T-helper 1 cell treated with Interleukin-12 subunit alpha and Interleukin-12 subunit beta and Interleukin-4 antibody, amounts not matched to agents 30 ng/mL and 1 ng/mL, for 36 hours (primary cell): ENCODE measurements around the gene UPK3BL1. TPM values are rescaled to one million over a fixed set of nuclear protein-coding genes. Genes with fewer than 3 reads are reported as not detected.
"Not testable (repeated sequence)": the region's sequence is repeated elsewhere in the genome, so short reads cannot be mapped to it uniquely, and the experiment has no call there.

Source experiments
- intact Hi-C: fragments of 100-400 bp; cut with micrococcal nuclease; formaldehyde crosslinking; loops from one replicate; pipeline ENCODE4 v1.15.1; 2024
- total RNA-seq: library from RNA; stranded (reverse); gene quantifications from 2 replicates; pipeline ENCODE4 v1.2.3, GENCODE V29; 2022

UPK3BL1 gene
- total RNA-seq: 16.0 and 19.1 TPM in 2 replicates

DNA sequence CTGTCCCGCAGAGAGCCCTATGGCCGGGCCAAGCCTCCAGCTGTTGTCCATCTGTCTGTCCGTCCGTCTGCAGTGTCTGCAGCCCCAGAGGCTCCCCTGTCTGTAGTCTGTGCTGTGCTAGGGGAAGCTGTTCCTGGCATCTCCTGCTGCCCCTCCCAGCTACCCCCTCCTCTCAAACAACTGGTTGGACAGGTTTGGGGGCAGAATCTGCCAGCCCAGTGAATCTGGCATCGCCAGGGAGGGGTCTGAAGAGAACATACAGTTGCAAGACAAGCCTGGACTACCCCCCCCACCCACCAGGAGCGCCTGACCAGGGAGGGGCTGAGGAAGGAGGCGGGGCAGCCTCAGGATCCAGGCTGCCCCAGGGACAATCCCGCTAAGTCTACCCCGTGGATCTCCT is at the start of gene UPK3BL1:
Gene UPK3BL1 (minus strand): TSS at position 101 of the 400 bp plus-strand sequence. CDS start 50 bp downstream, at position 51.
- intact Hi-C loops: not testable (repeated sequence)

GRCh38 chr7:102690602-102691001 is 48.0 kb upstream of the UPK3BL1 start:
- intact Hi-C loops: not testable (repeated sequence)

GRCh38 chr7:102689436-102690282 is 47.1 kb upstream of the UPK3BL1 start:
- intact Hi-C loops: not testable (repeated sequence)

DNA sequence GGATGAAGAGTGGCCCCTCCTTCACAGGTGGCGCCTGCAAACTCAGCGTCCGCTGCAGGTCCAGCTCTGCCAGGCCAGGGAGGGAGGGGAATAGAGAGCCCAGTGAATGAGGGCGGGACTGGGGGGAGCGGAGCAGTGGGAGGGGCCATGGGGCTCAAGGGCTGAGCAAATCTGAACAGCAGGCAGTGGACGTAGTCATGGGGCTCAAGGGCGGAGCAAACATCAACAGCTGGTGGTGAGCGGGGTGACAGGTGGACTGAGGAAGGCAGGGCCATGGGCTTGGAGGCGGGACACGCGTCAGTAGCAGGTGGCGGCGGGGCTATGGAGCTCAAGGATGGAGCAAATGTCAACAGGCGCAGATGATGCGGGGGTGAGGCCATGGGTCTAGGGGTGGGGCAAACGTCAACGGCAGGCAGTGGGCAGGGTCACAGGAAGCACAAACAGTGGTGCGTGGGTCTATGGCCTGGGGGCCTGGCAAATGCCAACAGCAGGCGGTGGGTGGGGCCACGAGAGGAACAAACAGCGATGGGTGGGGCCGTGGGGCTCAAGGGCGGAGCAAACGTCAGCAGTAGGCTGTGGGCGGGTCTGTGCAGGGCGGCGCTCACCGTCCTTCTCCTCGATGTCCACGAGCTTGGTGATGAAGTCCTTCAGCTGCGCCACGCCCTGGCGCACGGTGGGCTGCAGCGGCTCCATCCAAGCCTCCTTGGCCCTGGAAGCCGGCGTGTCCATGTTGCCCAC is 45.9 kb upstream of the UPK3BL1 start:
- intact Hi-C loops: not testable (repeated sequence)

DNA sequence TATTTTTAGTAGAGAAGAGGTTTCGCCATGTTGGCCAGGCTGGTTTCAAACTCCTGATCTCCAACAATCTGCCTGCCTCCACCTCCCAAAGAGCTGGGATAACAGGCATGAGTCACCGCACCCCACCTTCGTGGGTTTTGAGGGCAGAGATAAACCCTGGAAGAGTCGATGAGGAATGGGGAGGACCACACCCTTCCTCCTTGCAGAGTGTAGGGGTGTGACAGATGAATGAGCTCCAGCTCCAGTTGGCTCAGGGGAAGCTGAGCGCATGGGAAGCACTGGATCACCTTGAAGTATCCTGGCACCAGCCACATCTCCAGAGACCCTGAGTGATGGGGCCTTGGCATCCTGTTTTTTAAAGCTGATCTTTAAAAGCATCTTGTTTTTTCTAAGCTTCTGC is 40.0 kb upstream of the UPK3BL1 start:
- intact Hi-C loops: not testable (repeated sequence)

DNA sequence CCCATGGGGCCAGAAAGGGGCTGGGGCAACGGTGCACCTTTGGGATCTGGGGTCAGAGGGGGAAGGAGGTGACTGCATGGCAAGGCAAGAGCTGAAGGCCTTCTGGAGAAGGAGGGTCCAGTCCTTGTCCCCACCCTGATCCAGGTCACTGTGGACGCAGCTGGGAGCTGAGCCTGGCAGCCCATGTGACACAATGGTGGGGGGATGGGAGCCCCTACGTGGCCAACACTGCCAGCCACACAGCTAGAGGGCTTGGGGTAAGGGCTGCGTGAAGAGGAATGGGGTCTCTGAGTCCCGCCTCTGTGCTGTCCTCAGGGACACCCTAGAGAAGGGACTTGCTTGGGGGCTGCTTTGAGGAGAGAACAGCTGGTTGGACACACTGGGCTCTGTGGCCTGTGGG is 38.2 kb upstream of the UPK3BL1 start:
- intact Hi-C loops: not testable (repeated sequence)

GRCh38 chr7:102675545-102675944 is 33.0 kb upstream of the UPK3BL1 start:
- intact Hi-C loops: not testable (repeated sequence)

GRCh38 chr7:102673447-102674067 is 31.0 kb upstream of the UPK3BL1 start:
- intact Hi-C loops: not testable (repeated sequence)

GRCh38 chr7:102671956-102672307 is 29.3 kb upstream of the UPK3BL1 start:
- intact Hi-C loops: not testable (repeated sequence)

- intact Hi-C loops: not testable (repeated sequence)
Measured at GRCh38 chr7:102671166-102671955, 28.8 kb upstream of the UPK3BL1 start, which contains the start of gene POLR2J2. Gene POLR2J2, minus strand, starts transcription at chr7:102671663. Its CDS starts 62 bp downstream, at chr7:102671601.

- intact Hi-C loops: not testable (repeated sequence)
Measured at GRCh38 chr7:102667523-102667922, 24.9 kb upstream of the UPK3BL1 start.

DNA sequence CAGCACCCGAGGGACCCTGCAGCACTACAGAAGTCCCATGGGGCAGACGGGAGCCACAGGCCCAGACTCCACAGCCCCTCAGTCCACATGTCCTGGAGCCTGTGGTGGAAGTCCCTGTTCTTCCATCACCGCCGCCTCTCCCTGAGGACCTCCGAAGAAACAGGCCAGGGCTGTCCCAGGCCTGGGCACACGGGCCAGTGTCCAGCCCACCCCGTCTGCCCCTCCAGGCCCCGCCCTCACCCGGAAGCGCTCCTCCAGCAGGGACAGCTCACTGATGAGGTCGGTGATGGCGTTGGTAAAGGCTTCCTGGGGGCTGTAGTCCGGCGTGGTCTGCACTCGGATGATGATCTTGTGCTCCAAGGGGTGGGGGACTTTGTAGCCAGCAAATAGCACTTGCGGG is 24.3 kb upstream of the UPK3BL1 start:
- intact Hi-C loops: not testable (repeated sequence)

DNA sequence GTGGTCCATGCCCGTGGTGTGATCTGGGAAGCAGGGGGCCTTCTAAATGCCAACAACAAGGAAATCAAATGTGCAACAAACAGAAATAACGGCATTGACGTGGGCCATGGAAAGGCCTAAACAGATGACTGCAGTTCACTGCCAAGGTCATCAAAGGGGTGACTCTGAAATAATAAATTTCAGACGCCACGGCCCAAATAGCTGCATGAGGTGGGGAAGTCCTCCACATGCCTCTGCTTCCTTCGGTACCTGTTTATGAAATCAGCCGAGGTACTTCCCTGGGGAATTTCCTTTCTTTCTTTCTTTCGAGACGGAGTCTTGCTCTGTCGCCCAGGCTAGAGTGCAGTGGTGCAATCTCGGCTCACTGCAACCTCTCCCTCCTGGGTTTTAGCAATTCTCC is 22.2 kb upstream of the UPK3BL1 start:
- intact Hi-C loops: not testable (repeated sequence)

DNA sequence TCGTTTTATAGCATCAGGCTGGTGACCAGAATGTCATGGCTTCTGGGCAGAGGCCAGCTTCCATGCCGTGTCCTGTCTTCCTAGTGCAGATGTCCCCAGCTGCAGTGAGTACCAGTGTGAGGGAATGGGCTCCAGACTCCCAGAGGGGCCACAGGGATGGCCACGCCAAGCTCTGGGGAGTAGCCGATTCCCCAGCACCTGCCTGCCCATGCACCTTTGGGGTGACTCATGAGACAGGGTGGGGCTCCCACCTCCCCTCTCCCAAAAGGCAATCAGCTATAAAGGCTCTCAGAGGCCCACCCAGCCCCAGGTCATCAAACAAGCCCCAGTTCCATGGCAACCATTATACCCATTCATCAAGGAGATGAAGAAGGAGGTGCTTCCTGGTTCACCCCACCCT is 7.3 kb upstream of the UPK3BL1 start, which contains the start of gene SPDYE2B:
Gene SPDYE2B (plus strand): TSS at position 396 of the 400 bp plus-strand sequence. CDS start 2,030 bp downstream, outside the sequence.
- intact Hi-C loops: not testable (repeated sequence)

- intact Hi-C loops: not testable (repeated sequence)
Measured at GRCh38 chr7:102647813-102648212, 5.2 kb upstream of the UPK3BL1 start.

DNA sequence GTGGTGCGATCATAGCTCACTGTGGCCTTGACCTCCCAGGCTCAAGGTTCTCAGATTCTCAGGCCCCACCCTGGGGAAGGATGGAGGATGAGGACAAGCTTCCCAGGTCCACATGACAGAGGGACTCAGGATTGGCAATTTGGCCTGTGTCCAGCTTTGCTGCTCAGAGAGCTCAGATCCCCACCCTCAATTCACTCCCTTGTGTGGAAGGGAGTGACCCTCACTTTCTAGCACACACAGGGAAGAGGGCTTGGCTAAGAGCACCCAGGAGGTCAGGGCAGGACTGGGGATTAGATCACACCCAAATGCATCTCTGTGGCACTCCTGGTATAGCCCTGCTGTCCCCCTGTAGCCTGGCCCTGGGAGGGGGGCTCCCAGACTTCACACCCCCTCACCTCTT is 813 bp upstream of the UPK3BL1 start:
- intact Hi-C loops: not testable (repeated sequence)

GRCh38 chr7:102638848-102639247 is 3.7 kb downstream of the UPK3BL1 start:
- intact Hi-C loops: not testable (repeated sequence)

GRCh38 chr7:102636956-102637355 is 5.6 kb downstream of the UPK3BL1 start:
- intact Hi-C loops: not testable (repeated sequence)

- intact Hi-C loops: not testable (repeated sequence)
Measured at GRCh38 chr7:102635354-102635753, 7.2 kb downstream of the UPK3BL1 start.

DNA sequence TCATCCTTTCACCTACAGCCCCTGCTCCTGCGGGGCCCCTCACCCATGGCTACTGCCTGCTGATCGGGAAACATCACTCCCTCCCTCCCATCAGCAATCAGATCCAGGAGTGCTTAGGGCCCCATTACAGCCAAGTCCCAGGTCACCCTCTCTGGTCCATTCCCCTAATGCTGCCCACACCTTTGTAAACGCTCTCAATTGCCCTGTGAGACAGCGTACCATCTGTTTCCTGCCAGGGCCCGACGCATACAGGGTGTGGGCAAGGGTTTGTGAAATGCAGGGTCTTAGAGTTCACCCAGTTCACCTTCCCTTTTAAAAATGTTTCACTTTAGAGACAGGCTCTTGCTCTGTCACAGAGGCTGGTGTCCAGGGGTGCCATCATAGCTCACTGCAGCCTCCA is 8.3 kb downstream of the UPK3BL1 start:
- intact Hi-C loops: not testable (repeated sequence)

DNA sequence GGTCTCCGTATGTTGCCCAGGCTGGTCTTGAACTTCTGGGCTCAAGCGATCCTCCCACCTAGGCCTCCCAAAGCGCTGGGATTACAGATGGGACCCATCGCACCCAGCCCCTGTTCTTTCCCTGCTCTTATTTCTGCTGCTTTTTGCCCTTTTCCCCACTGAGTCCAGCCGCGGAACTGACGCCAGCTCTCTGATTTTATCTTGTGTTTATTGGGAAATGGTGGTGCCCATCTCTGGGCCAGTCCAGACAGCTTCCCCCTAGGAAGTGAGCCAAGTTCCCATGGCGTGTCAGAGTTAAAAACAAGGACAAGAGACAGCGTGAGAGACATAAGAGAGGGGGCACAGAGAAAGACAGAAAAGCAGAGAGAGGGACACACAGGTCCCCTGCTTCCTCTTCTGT is 12.0 kb downstream of the UPK3BL1 start:
- intact Hi-C loops: not testable (repeated sequence)
